HepG2 (cell line): ENCODE results near the gene PLPP3. TPM values are rescaled to one million over a fixed set of nuclear protein-coding genes. Genes with fewer than 3 reads are reported as not detected.
A peak's percentile ranks its signal among the peaks of the same experiment; 100 is the strongest.

ENCODE experiments used
- EZH2 ChIP-seq: conservative IDR thresholded peaks from 2 replicates; pipeline ENCODE4 v1.6.1; 2012; ENCODE audit warnings: mild to moderate bottlenecking, low read depth, low read length, moderate library complexity
- FLYWCH1 ChIP-seq: sonication (generic); formaldehyde crosslinking; IDR thresholded peaks from 2 replicates; pipeline ENCODE4 v1.8.1; 2023; ENCODE audit warnings: mild to moderate bottlenecking, missing genetic modification reagents
- JARID2 ChIP-seq: sonication (generic); formaldehyde crosslinking; IDR thresholded peaks from 2 replicates; pipeline ENCODE4 v1.8.1; 2023; ENCODE audit warnings: missing genetic modification reagents, inconsistent platforms; ENCODE audit not compliant: insufficient replicate concordance
- KDM1A ChIP-seq: IDR thresholded peaks from 2 replicates; pipeline ENCODE4 v1.6.1; 2016; ENCODE audit warnings: missing compliant biosample characterization
- MAFK ChIP-seq, 2 experiments: IDR thresholded peaks in 1 of 2; conservative IDR thresholded peaks in 1 of 2; 2 replicates each; pipeline ENCODE4 v1.6.1; 2011; ENCODE audit warnings: improper control_type of control experiment in 2 of 2, low read length in 2 of 2
- MXD1 ChIP-seq: sonication (generic); formaldehyde crosslinking; IDR thresholded peaks from 2 replicates; pipeline ENCODE4 v1.4.0; 2020; ENCODE audit warnings: mild to moderate bottlenecking, missing genetic modification reagents
- NCOR1 ChIP-seq: fragments of 200-600 bp; sonication (generic); IDR thresholded peaks from 2 replicates; pipeline ENCODE4 v1.7.0; 2017; ENCODE audit warnings: antibody characterized with exemption, low read length, borderline replicate concordance
- NR0B2 ChIP-seq: sonication (generic); formaldehyde crosslinking; IDR thresholded peaks from 2 replicates; pipeline ENCODE4 v1.4.0; 2020; ENCODE audit warnings: mild to moderate bottlenecking, missing genetic modification reagents
- POLR2AphosphoS5 ChIP-seq: IDR thresholded peaks from 2 replicates; pipeline ENCODE4 v1.6.1; 2012; ENCODE audit warnings: low read depth, low read length
- POLR2G ChIP-seq: fragments of 200-400 bp; formaldehyde crosslinking; IDR thresholded peaks from 2 replicates; pipeline ENCODE4 v1.6.1; 2018; ENCODE audit warnings: mild to moderate bottlenecking, low read depth, low read length, moderate library complexity
- TFDP2 ChIP-seq: sonication (generic); formaldehyde crosslinking; IDR thresholded peaks from 2 replicates; pipeline ENCODE4 v1.4.0; 2020; ENCODE audit warnings: missing genetic modification reagents
- ZBTB26 ChIP-seq: IDR thresholded peaks from 2 replicates; pipeline ENCODE4 v1.6.1; 2016; ENCODE audit warnings: missing compliant biosample characterization, missing genetic modification reagents, borderline replicate concordance
- ZBTB4 ChIP-seq: sonication (generic); formaldehyde crosslinking; IDR thresholded peaks from 2 replicates; pipeline ENCODE4 v1.4.0; 2020; ENCODE audit warnings: missing genetic modification reagents, mild to moderate bottlenecking, borderline replicate concordance
- ZNF138 ChIP-seq: sonication (generic); formaldehyde crosslinking; IDR thresholded peaks from 2 replicates; pipeline ENCODE4 v1.5.0; 2020; ENCODE audit warnings: mild to moderate bottlenecking, low read depth, missing genetic modification reagents
- ZNF510 ChIP-seq: sonication (generic); formaldehyde crosslinking; IDR thresholded peaks from 2 replicates; pipeline ENCODE4 v1.4.0; 2020; ENCODE audit warnings: low read depth, mild to moderate bottlenecking, missing genetic modification reagents
- ZNF567 ChIP-seq: sonication (generic); formaldehyde crosslinking; IDR thresholded peaks from 2 replicates; pipeline ENCODE4 v1.8.1; 2023; ENCODE audit warnings: mild to moderate bottlenecking, missing genetic modification reagents, borderline replicate concordance
- ZNF678 ChIP-seq: sonication (generic); formaldehyde crosslinking; IDR thresholded peaks from 2 replicates; pipeline ENCODE4 v1.4.0; 2020; ENCODE audit warnings: mild to moderate bottlenecking, missing genetic modification reagents
- ZNF710 ChIP-seq: sonication (generic); formaldehyde crosslinking; IDR thresholded peaks from 2 replicates; pipeline ENCODE4 v1.5.0; 2020; ENCODE audit warnings: mild to moderate bottlenecking, missing genetic modification reagents, borderline replicate concordance
- ZNF776 ChIP-seq: sonication (generic); formaldehyde crosslinking; IDR thresholded peaks from 2 replicates; pipeline ENCODE4 v1.4.0; 2020; ENCODE audit warnings: mild to moderate bottlenecking, missing genetic modification reagents
- polyA plus RNA-seq, 8 experiments: library from polyadenylated mRNA; depleted of rRNA in 3 of 8; stranded (reverse) in 7 of 8; unstranded in 1 of 8; fragments of >200 nt; fragmentation: Illumina TruSeq in 4 of 8; extraction: Trizol in 4 of 8; gene quantifications; 2 replicates each; pipeline versions ENCODE4 v1.2.1 to v1.2.3, GENCODE V29; 2011 to 2016; ENCODE audit warnings: low read depth in 4 of 8, missing spikeins in 1 of 8, mixed read lengths in 1 of 8; ENCODE audit not compliant: insufficient read depth in 1 of 8
- total RNA-seq, 5 experiments: library from RNA; depleted of rRNA; stranded (reverse); fragments of >200 nt; fragmentation: Illumina TruSeq; extraction: Trizol; gene quantifications; 2 replicates each; pipeline ENCODE4 v1.2.3, GENCODE V29; 2016; ENCODE audit warnings: low read depth in 1 of 5

The PLPP3 gene
- total and polyA plus RNA-seq, 2 of the 13 experiments (the other 11 are each of a cell fraction or from before 2014, with no cell fraction given), result 49.7 to 65.8 TPM

GRCh38 chr1:56578138-56578962, 1.0 kb downstream of the PLPP3 start (continued):
- TF ChIP-seq ZNF710 (CRISPR knock-in tag) (no peak), POLR2G (no peak), KDM1A (CRISPR knock-in tag) (peak; percentile 95), NR0B2 (no peak), ZNF776 (CRISPR knock-in tag) (0 out of 2 replicates have a peak, but pooled peaks have one; percentile 6), FLYWCH1 (no peak), ZBTB4 (CRISPR knock-in tag) (no peak), MXD1 (CRISPR knock-in tag) (no peak), TFDP2 (no peak), ZNF678 (0 out of 2 replicates have a peak, but pooled peaks have one; percentile 23), ZNF138 (no peak), JARID2 (CRISPR knock-in tag) (no peak), ZNF567 (CRISPR knock-in tag) (no peak), EZH2 (no peak), ZBTB26 (CRISPR knock-in tag) (no peak; the same call in 1 of the 2 replicates), NCOR1 (no peak), POLR2AphosphoS5 (no peak; the same call in 1 of the 2 replicates), MAFK (conservative IDR thresholded peaks at IDR 0.05 in 1 of 2, IDR thresholded peaks at IDR 0.05 in 1 of 2; ENCODE audit: low read length in 2 of 2) (no peak), ZNF510 (CRISPR knock-in tag) (0 out of 2 replicates have a peak, but pooled peaks have one; percentile 2)
